Smooth muscle cell (in vitro differentiated cells): ENCODE results near the gene TBATA. TPM values are rescaled to one million over a fixed set of nuclear protein-coding genes. Genes with fewer than 3 reads are reported as not detected.

Experiments
- DNase-seq: peaks from one replicate; lab custom pipeline; 2025; ENCODE audit not compliant: unreplicated experiment; lab: John Stamatoyannopoulos, UW
- H2AFZ ChIP-seq: fragments of 200-600 bp; sonication (generic); 2 replicates; pipeline ENCODE4 v1.6.0; 2016; ENCODE audit warnings: antibody characterized with exemption, low read depth, mild to moderate bottlenecking
- H3F3A ChIP-seq: fragments of 200-600 bp; sonication (generic); 2 replicates; pipeline ENCODE4 v1.6.0; 2017; ENCODE audit warnings: antibody characterized with exemption, low read depth
- H3K27ac ChIP-seq: fragments of 200-600 bp; sonication (generic); 2 replicates; pipeline ENCODE4 v1.5.1; 2016; ENCODE audit warnings: low read depth, mild to moderate bottlenecking
- H3K27me3 ChIP-seq: fragments of 200-600 bp; sonication (generic); 2 replicates; pipeline ENCODE4 v1.6.1; 2016; ENCODE audit warnings: low read depth, mild to moderate bottlenecking
- H3K36me3 ChIP-seq: fragments of 200-600 bp; sonication (generic); 2 replicates; pipeline ENCODE4 v1.5.1; 2016; ENCODE audit warnings: low read depth
- H3K4me1 ChIP-seq: fragments of 200-600 bp; sonication (generic); 2 replicates; pipeline ENCODE4 v1.5.1; 2016; ENCODE audit warnings: low read depth
- H3K4me2 ChIP-seq: fragments of 200-600 bp; sonication (generic); 2 replicates; pipeline ENCODE4 v1.6.0; 2016; ENCODE audit warnings: mild to moderate bottlenecking
- H3K4me3 ChIP-seq: fragments of 200-600 bp; sonication (generic); 2 replicates; pipeline ENCODE4 v1.5.1; 2016; ENCODE audit warnings: mild to moderate bottlenecking
- H3K79me2 ChIP-seq: fragments of 200-600 bp; sonication (generic); 2 replicates; pipeline ENCODE4 v1.6.0; 2016; ENCODE audit warnings: low read depth, mild to moderate bottlenecking
- H3K9ac ChIP-seq: fragments of 200-600 bp; sonication (generic); 2 replicates; pipeline ENCODE4 v1.6.0; 2016; ENCODE audit warnings: low read depth
- H3K9me3 ChIP-seq: fragments of 200-600 bp; sonication (generic); replicated peaks from 2 replicates; pipeline ENCODE4 v1.5.1; 2016; ENCODE audit warnings: low read depth
- H4K20me1 ChIP-seq: fragments of 200-600 bp; sonication (generic); 2 replicates; pipeline ENCODE4 v1.6.0; 2016; ENCODE audit warnings: low read depth
- WGBS: methylation state at CpG from one replicate; pipeline ENCODE4 v1.1.7; 2016; ENCODE audit warnings: low lambda C conversion rate; 5-methylcytosine and 5-hydroxymethylcytosine counted together
- polyA plus RNA-seq: library from polyadenylated mRNA; unstranded; fragments of >200 nt; fragmentation: Nextera tagmentation; extraction: Ambion mirVana; gene quantifications from 2 replicates; pipeline ENCODE4 v1.2.1, GENCODE V29; 2016
- total RNA-seq: library from RNA; depleted of rRNA; stranded (reverse); fragments of >200 nt; gene quantifications from 2 replicates; pipeline ENCODE4 v1.2.3, GENCODE V29; 2014
- TF ChIP-seq, protein P1 (sequence below): fragments of 200-600 bp; sonication (generic); IDR thresholded peaks from 2 replicates; pipeline ENCODE4 v1.5.1; 2017; ENCODE audit warnings: borderline replicate concordance, mild to moderate bottlenecking, antibody characterized with exemption; ENCODE audit not compliant: insufficient read depth, poor library complexity, severe bottlenecking

The TBATA gene
- total and polyA plus RNA-seq, 2 experiments from 2014 or later: not detected

- 93% methylated on average over 2 of the region's 2 CpGs for WGBS
- Histone ChIP-seq H3K4me1 (no peaks in the 10 kb centered on the region), H3K4me3 (no peak overlapping the region), H3K9ac (no peak overlapping the region), H3F3A (no peaks in the 10 kb centered on the region), H3K27ac (no peak overlapping the region), H4K20me1 (no peaks in the 10 kb centered on the region), H3K9me3 (no peaks in the 10 kb centered on the region), H3K36me3 (no peaks in the 10 kb centered on the region), H3K27me3 (no peaks in the 10 kb centered on the region), H3K4me2 (no peak overlapping the region), H3K79me2 (no peaks in the 10 kb centered on the region), H2AFZ (no peak overlapping the region)
- TF ChIP-seq, protein P1, sequence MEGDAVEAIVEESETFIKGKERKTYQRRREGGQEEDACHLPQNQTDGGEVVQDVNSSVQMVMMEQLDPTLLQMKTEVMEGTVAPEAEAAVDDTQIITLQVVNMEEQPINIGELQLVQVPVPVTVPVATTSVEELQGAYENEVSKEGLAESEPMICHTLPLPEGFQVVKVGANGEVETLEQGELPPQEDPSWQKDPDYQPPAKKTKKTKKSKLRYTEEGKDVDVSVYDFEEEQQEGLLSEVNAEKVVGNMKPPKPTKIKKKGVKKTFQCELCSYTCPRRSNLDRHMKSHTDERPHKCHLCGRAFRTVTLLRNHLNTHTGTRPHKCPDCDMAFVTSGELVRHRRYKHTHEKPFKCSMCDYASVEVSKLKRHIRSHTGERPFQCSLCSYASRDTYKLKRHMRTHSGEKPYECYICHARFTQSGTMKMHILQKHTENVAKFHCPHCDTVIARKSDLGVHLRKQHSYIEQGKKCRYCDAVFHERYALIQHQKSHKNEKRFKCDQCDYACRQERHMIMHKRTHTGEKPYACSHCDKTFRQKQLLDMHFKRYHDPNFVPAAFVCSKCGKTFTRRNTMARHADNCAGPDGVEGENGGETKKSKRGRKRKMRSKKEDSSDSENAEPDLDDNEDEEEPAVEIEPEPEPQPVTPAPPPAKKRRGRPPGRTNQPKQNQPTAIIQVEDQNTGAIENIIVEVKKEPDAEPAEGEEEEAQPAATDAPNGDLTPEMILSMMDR: no peak
- DNase-seq: no peak
Measured at GRCh38 chr10:70779088-70779487, 6.1 kb downstream of the TBATA start.

DNA sequence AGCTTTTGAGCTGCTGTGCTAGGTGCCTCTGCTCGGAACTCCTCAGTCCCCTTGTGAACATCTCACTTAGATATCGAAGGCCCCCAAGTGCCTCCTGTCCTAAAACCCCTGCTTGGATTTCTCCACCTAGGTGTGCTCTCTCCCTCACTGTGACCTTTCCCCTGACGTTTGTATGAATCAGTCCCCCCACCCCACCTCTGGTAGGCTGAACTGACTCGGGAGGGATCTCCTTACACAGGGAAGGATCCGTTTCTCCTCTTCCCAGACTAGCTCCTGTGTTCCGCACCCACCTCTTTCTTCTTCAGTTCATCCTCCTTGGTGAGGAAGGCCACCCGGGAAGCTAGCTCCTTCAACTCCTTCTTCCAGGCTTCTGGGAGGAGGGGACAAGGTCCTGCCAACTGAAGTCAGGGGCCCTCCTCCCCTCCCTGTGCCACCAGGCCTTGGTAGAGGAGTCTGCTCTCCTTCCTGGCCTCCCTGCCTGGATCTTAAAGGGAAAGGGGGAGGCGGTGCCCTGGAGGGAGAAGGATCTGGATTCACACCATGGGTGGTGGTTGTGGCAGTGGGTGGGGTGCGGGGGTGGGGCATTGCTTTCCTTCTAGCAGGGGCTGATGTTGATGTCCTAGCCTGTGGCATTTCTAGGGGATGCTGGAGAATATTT lies 6.8 kb downstream of the TBATA start:
- 70% methylated on average over 9 of the region's 9 CpGs for WGBS
- H2AFZ ChIP-seq: no peak overlapping the region
- TF ChIP-seq, protein P1: no peak
- no peaks in the 10 kb centered on the region for H3K9me3 ChIP-seq
- no peak overlapping the region for H3K27ac ChIP-seq
- no peaks in the 10 kb centered on the region for H3K4me1 ChIP-seq
- H3K36me3 ChIP-seq: no peaks in the 10 kb centered on the region
- H3K4me2 ChIP-seq: no peak overlapping the region
- no peak overlapping the region for H3K9ac ChIP-seq
- H4K20me1 ChIP-seq: no peaks in the 10 kb centered on the region
- H3K79me2 ChIP-seq: no peaks in the 10 kb centered on the region
- no peaks in the 10 kb centered on the region for H3F3A ChIP-seq
- H3K4me3 ChIP-seq: no peak overlapping the region
- DNase-seq: no peak
- H3K27me3 ChIP-seq: no peaks in the 10 kb centered on the region

- Histone ChIP-seq H3K79me2 (no peaks in the 10 kb centered on the region), H3F3A (no peaks in the 10 kb centered on the region), H3K4me2 (no peak overlapping the region), H3K9ac (no peak overlapping the region), H3K27me3 (no peaks in the 10 kb centered on the region), H2AFZ (no peak overlapping the region), H4K20me1 (no peaks in the 10 kb centered on the region), H3K4me1 (no peaks in the 10 kb centered on the region), H3K36me3 (no peaks in the 10 kb centered on the region), H3K27ac (no peak overlapping the region), H3K9me3 (no peaks in the 10 kb centered on the region), H3K4me3 (no peak overlapping the region)
- TF ChIP-seq, protein P1: no peak
- no peak for DNase-seq
- 95% methylated on average over 18 of the region's 18 CpGs for WGBS
Measured at GRCh38 chr10:70777063-70777875, 7.9 kb downstream of the TBATA start.
